CD1c-positive myeloid dendritic cell (primary cell): ENCODE measurements around the gene ARID3A.
"Not testable (repeated sequence)": the region's sequence is repeated elsewhere in the genome, so short reads cannot be mapped to it uniquely, and the experiment has no call there.

Experiments used
- DNase-seq: peaks from one replicate; pipeline ENCODE4 v3.0.0-alpha.2; 2016; ENCODE audit errors: extremely low spot score

ARID3A gene

GRCh38 chr19:1016647-1017114, 90.8 kb downstream of the ARID3A start:
- DNase-seq = no peak

DNA sequence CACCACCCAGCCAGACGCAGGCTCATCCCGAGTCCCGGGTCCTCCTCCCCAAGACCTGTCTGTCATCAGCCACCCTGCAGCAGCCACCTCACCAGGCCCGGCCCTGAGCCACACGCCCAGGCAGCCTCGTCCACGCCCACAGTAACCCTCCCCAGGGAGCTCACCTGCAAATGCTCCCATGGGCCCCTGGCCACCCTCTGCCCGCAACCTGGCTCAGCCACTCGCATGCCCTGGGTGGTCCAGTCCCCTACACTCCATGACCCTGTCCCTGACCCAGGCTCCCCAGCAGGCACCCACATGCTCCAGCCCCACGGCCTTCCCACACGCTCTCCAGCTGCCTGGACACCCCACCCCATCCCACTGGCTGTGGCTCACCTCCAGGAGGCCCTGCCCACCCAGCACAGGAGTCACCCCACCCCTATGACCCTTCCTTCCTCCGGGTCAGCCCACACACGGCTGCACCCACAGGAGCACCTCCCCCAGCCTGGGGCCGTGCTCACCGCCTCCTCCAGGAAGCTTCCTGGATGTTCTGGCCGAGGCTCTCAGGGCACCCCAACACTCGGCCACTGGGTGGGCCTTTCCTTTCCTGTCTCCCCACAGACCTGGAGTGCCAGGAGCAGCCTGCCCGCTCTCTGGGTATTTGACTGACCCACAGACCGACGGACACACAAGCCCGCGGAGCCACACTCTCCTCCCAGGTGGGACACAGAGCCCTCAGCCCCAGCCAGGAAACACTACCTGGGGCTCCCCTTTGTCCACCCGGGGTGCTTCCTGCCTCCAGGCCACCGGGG, 91.5 kb downstream of the ARID3A start:
- DNase-seq = peak; percentile 30

GRCh38 chr19:1017906-1018305, 92.1 kb downstream of the ARID3A start:
- no peak for DNase-seq

DNA sequence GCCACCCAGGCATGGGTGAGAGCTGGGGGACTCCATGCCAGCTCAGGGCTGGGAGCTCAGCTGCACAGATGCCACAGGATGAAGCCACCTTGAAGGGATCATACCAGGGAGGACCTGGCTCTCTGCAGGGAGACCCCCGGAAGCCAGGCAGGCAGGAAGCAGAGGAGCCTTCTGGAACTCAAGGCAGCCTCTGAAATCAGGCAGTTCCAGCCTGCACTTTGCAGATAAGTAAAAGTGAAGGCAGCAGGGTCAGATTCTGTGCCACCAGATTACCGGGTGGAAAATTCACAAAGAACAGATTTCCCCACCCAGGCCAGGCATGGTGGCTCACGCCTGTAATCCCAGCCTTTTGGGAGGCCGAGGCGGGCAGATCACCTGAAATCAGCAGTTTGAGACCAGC, 92.6 kb downstream of the ARID3A start:
- DNase-seq = no peak

GRCh38 chr19:1018932-1019615, 93.2 kb downstream of the ARID3A start:
- no peak for DNase-seq

DNA sequence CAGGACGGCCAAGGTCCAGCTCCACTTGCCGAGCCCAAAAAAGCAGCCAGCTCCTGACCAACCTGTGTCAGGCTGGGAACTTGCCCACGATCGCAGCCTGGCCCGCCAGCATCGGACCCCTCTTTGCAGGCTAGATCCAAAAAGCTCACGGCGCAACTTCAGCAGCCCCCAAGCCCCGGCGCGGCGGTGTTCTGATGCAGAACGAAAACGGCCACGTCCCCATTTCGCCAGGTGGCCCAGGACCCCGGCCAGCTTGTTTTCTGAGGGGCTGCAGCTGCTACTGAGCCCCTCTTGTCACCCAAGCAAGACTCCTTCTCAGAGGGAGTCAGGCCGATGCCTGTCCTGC, 93.8 kb downstream of the ARID3A start:
- no peak for DNase-seq

DNA sequence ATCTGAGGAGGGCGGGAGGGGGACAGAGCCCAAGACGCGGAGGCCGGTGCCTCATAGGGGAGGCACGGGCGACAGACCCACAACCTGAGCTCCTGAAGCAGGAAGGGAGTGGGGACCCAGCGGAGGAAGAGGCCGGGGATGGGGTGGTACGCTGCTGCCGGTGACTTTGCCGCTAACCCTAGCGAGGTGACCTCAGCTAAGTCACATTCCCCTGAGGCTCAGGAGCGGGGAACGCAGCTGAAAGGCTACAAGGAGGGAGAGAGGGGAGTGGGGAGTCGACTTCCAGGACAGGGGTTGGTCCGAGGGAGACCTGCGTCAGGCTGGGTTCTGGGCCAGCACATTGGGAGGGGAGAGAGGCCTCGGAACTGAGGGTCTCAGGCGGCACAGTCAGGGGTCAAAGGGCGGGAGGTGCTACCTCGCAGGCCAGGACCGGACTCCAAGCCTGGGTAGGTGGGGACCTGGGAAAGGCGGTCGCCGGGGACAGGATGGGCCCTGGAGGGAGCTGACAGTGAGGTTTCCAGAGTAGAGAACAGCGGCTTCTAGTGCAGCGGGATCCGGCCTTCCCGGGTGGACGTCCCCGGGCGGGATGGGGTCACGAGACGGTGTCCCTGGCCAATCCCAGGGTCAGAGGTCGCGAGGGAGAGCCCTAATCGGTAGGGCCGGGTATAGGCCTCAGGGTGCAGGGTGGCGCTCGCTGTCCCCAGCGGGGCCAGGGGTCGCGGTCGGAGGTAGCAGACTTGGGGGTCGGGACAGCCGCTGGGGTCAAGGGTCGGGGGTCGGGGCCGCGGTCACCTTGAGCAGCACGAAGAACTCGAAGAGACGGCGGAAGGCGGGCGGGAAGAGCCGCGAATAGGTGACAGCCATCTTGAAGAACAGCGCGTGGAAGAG, 94.4 kb downstream of the ARID3A start:
- DNase-seq = no peak

DNA sequence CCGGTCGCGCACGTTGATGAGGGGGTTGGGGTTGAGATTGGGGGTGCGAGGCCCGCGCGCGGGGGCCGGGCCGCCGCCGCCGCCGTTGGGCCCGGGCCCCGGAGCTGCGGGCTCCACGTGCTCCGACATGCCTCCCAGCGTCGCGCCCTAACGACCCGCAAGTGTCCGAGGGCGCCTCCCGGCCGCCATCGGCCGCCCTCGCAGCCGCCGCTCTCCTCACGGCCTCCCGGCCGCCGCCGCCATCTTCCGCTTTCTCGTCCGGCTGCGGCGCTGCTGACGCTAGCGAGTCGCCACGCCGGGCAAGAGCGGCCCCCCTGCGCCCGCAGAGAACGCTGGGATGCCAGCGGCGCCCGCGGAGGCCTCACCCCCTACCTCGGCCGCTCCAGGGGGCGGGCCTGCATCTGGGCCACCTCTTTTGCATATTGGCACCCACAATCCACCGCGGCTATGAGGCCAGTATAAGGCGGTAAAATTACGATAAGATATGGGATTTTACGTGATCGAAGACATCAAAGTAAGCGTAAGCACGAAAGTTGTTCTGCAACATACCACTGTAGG, 95.1 kb downstream of the ARID3A start, which contains the start of gene TMEM259:
Gene TMEM259, minus strand, starts transcription at position 256 of the 558 bp plus-strand sequence. Its CDS starts 127 bp downstream, at position 129.
- peak; percentile 99 for DNase-seq

GRCh38 chr19:1023883-1024188, 98.0 kb downstream of the ARID3A start:
- DNase-seq = not testable (repeated sequence)

DNA sequence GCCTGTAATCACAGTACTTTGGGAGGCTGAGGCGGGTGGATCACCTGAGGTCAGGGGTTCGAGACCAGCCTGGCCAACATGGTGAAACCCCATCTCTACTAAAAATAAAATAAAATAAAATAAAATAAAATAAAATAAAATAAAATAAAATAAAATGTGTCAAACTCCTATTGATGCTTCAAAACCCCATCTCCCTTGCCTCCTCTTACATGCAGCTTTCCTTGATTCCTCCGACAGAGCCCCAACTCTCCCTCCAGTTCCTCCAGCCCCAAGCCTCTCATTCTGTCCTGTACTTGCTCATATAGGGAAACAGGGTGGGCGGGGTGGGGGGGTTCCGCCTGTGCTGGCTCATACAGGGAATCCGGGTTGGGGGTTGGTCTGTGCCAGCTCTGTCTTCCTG, 99.2 kb downstream of the ARID3A start:
- DNase-seq = peak; percentile 47
